NB4 (cell line): Measurements from ENCODE around the gene NT5E.

ENCODE experiments used
- CTCF ChIP-seq: IDR thresholded peaks from one replicate; pipeline ENCODE4 v1.5.1; 2012; ENCODE audit warnings: low read depth, low read length
- POLR2A ChIP-seq: IDR thresholded peaks from 2 replicates; pipeline ENCODE4 v1.6.1; 2011; ENCODE audit warnings: mild to moderate bottlenecking; ENCODE audit not compliant: insufficient read length; ENCODE audit errors: extremely low read depth

- TF ChIP-seq POLR2A (no peak), CTCF (no peak)
Observed at GRCh38 chr6:85506441-85507093, 56.7 kb downstream of the NT5E start.
